GM12878 (cell line): Measurements from ENCODE around the gene CUL1.

ENCODE experiments used
- KDM1A ChIP-seq: fragments of 200-600 bp; sonication (generic); IDR thresholded peaks from 2 replicates; pipeline ENCODE4 v1.6.1; 2016; ENCODE audit warnings: borderline replicate concordance
- POLR2A ChIP-seq: IDR thresholded peaks from 2 replicates; pipeline ENCODE4 v1.6.1; 2011; ENCODE audit warnings: low read depth, mild to moderate bottlenecking, low read length
- POLR2AphosphoS5 ChIP-seq: IDR thresholded peaks from 2 replicates; pipeline ENCODE4 v1.6.1; 2011; ENCODE audit warnings: mild to moderate bottlenecking, low read length, inconsistent platforms
- TF ChIP-seq, protein P1 (sequence below): IDR thresholded peaks from 2 replicates; pipeline ENCODE4 v1.6.1; 2011; ENCODE audit warnings: borderline replicate concordance, low read depth, mild to moderate bottlenecking, moderate library complexity, low read length; ENCODE audit not compliant: insufficient read depth, poor library complexity, severe bottlenecking

DNA sequence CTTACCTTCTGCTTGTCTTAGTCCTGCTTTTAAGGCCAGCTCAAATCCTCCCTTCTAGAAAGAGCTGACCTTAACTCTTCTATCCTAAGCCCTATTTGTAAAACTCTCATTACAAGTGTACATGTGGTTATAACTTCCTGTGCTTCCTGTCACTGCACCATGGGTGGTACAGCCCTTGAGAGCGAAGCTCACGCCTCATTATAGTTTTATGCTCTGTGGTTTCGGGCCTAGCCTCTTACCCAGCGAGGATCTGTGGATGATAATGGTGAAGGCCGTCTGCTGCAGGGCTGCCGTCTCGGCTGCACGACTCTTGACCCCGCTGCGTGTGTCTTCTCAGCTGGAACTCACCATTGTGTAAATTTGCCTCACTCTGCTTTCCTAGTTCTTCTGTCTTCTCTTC is 74.6 kb downstream of the CUL1 start:
- no peak for TF ChIP-seq POLR2A
- TF ChIP-seq KDM1A, result no peak
- TF ChIP-seq POLR2AphosphoS5, result no peak
- TF ChIP-seq, protein P1, sequence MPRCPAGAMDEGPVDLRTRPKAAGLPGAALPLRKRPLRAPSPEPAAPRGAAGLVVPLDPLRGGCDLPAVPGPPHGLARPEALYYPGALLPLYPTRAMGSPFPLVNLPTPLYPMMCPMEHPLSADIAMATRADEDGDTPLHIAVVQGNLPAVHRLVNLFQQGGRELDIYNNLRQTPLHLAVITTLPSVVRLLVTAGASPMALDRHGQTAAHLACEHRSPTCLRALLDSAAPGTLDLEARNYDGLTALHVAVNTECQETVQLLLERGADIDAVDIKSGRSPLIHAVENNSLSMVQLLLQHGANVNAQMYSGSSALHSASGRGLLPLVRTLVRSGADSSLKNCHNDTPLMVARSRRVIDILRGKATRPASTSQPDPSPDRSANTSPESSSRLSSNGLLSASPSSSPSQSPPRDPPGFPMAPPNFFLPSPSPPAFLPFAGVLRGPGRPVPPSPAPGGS, result no peak
